Neuron (in vitro differentiated cells): ENCODE data around the gene SLC35C1.

ENCODE experiments used
- H2AFZ ChIP-seq: one replicate; pipeline ENCODE4 v1.6.1; 2013; ENCODE audit warnings: low read depth, mild to moderate bottlenecking, inconsistent platforms, low read length, moderate library complexity
- H3K27me3 ChIP-seq: one replicate; pipeline ENCODE4 v1.6.1; 2013; ENCODE audit warnings: low read length; ENCODE audit not compliant: insufficient read depth
- H3K36me3 ChIP-seq: one replicate; pipeline ENCODE4 v1.6.1; 2013; ENCODE audit warnings: low read length; ENCODE audit not compliant: insufficient read depth
- H3K4me1 ChIP-seq: one replicate; pipeline ENCODE4 v1.6.1; 2013; ENCODE audit warnings: low read length; ENCODE audit not compliant: insufficient read depth
- H3K4me3 ChIP-seq: 2 replicates; pipeline ENCODE4 v1.5.1; 2013; ENCODE audit warnings: mild to moderate bottlenecking, low read length, moderate library complexity
- H3K9me3 ChIP-seq: one replicate; pipeline ENCODE4 v1.6.1; 2013; ENCODE audit warnings: low read length

SLC35C1 gene

DNA sequence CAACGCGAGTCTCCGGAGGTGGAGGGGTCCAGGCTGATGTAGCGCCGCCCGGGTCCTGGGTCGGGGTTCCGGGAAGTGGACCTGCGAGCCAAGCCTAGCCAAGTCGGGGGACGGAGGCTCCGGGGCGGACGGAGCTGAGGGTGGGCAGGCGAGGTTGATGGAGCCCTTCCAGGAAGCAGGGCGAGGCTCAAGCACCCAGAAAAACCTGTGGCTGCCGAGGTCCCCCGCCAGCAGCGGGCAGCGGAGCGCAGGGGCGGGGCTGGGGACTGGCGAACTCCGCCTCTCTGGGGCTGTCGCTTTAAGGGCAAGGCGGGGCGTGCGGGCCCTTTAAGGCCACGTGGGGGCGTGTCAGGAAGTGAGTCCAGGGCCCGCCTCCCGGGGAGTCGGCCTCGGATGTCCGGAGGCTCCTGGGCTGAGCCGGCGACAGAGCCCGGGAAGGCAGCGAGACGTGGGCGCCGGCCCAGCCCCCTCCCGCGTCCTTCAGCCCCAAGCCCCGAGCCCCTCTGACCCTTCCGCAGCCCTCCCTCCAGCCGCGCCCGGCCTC, at the start of gene SLC35C1:
SLC35C1 (plus strand) TSS at position 389 of the 544 bp plus-strand sequence. CDS start 653 bp downstream, outside the sequence.
- H3K4me3 ChIP-seq: peak within 1 kb of the TSS; percentile 55
- peaks cover 26% of the 10 kb centered on the region for H3K27me3 ChIP-seq
- peaks cover 6% of the 10 kb centered on the region for H3K36me3 ChIP-seq
- peak within 1 kb of the TSS; percentile 98 for H2AFZ ChIP-seq
- H3K9me3 ChIP-seq: no peaks in the 10 kb centered on the region
- H3K4me1 ChIP-seq: peaks cover 29% of the 10 kb centered on the region

DNA sequence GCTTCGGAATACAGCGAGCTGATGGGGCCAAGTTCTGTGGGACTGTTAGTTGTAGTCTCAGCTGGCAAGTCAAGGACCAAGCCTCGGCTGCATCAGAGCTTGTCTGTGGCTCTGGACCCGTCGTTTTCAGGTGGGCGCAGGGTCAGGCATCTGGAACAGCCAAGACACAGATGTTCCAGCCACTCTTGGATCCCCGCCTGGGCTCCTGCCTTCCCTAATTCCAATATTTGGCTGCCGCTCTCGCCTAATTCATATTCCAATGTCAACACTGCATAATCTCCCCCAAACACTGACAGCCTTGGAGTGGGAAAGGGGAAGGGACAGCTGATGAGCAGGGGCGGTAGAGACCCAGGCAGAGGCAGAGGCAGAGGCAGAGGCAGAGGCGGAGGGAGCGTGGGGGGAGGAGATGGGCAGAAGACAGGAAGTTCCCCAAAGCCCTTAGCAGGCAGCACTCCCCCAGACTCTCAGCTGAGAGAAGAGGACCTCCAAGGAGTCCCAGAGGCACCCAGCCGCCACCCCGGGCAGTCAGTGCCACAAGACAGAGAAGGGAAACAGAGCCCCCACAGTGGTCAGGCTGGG, 49.6 kb upstream of the SLC35C1 start:
- H2AFZ ChIP-seq: no peak overlapping the region
- H3K27me3 ChIP-seq: peaks cover 4% of the 10 kb centered on the region
- H3K4me3 ChIP-seq: no peak overlapping the region
- peaks cover 17% of the 10 kb centered on the region for H3K4me1 ChIP-seq
- no peaks in the 10 kb centered on the region for H3K9me3 ChIP-seq
- H3K36me3 ChIP-seq: no peaks in the 10 kb centered on the region

DNA sequence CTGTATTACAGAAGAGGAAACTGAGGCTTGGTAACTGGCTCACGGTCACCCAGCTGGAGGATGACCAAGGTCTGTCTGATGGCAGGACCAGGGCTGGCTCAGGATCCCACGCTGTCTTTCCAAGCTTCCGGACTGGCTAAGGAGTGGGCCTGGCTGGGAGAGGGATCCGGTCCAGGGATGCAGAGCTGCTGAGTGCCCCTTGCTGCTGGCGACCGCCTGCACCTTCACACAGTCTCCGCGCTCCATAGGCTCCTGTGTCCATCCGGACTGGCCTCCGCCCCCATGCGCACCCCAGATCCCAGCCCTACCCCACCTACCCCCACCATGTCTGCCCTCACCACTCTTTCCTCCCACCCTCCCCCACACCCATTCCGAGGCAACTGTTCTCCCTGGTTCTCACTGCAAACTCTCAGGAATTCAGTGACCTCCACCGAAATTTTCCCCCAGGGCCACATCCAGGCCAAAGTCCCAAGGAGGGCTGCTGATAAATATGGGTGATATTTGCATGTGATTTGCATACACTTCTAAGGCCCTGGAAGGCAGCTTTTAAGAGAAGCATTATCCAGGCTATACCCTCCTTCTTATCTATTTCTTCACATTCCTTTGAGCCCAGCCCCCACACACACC, 48.5 kb upstream of the SLC35C1 start:
- H3K36me3 ChIP-seq: no peaks in the 10 kb centered on the region
- no peaks in the 10 kb centered on the region for H3K9me3 ChIP-seq
- H3K4me3 ChIP-seq: no peak overlapping the region
- H3K4me1 ChIP-seq: peaks cover 8% of the 10 kb centered on the region
- H2AFZ ChIP-seq: no peak overlapping the region
- peaks cover 4% of the 10 kb centered on the region for H3K27me3 ChIP-seq

DNA sequence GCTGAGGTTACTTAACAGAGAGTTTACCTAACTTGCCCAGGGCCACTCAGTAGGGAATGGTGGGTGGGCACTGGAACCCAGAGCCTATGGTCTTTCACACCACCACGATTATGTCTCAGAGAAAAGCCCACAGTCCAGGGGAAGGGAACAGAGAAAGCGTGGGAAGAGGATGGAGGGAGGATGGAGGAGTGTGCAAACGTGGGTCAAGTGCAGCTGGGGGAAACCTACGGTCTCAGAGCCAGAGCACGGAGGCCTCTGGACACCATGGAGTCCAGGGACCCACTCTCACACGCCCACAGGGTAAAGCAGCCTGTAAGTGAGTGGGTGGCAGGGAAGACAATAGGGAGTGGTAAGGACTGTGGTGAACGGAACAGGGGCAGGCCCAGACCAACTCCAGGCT, 47.3 kb upstream of the SLC35C1 start:
- H3K4me1 ChIP-seq: no peaks in the 10 kb centered on the region
- peaks cover 4% of the 10 kb centered on the region for H3K27me3 ChIP-seq
- H3K36me3 ChIP-seq: no peaks in the 10 kb centered on the region
- H2AFZ ChIP-seq: no peak overlapping the region
- H3K9me3 ChIP-seq: no peaks in the 10 kb centered on the region
- H3K4me3 ChIP-seq: no peak overlapping the region

DNA sequence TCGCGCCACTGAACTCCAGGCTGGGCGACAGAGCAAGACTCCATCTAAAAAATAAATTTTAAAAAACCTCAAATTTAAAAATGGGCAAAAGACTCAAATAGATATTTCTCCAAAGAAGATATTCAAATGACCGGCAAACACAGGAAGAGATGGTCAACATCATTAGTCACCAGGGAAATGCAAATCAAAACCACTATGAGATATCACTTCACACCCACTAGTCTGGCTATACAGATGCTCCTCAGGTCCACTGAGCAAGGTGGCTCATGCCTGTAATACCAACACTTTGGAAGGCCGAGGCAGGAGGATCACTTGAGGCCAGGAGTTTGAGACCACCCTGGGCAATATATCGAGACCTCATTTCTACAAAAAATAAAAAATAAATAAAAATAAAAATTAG, 43.3 kb upstream of the SLC35C1 start:
- Histone ChIP-seq H2AFZ (no peak overlapping the region), H3K36me3 (no peaks in the 10 kb centered on the region), H3K27me3 (peaks cover 7% of the 10 kb centered on the region), H3K4me1 (no peaks in the 10 kb centered on the region), H3K4me3 (no peak overlapping the region), H3K9me3 (no peaks in the 10 kb centered on the region)

DNA sequence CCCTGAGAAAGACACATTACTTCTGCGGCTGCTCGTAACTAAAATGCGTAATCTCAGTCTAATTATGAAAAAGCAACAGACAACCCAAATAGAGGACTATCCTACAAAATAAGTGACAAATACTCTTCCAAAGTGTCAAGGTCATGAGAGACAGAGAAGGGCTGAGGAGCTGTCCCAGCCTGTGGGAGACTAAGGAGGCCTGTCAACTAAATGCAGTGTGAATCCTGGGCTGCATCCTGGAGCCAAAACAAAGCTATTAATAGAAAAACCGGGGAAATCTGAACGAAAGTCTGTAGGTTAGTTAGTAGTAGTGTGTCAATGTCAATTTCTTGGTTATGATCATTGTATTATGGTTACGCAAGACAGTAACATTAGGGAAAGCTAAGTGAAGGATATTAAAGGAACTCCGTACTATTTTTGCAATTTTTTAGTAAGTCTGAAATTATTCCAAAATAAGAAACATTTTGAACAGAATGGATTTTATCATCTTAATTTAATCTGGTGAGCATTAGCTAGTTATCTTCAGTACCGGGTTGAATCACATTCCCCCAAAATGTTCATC, 39.8 kb upstream of the SLC35C1 start:
- H3K36me3 ChIP-seq: no peaks in the 10 kb centered on the region
- no peak overlapping the region for H3K4me3 ChIP-seq
- H3K9me3 ChIP-seq: no peaks in the 10 kb centered on the region
- no peak overlapping the region for H2AFZ ChIP-seq
- H3K4me1 ChIP-seq: no peaks in the 10 kb centered on the region
- H3K27me3 ChIP-seq: peaks cover 6% of the 10 kb centered on the region

DNA sequence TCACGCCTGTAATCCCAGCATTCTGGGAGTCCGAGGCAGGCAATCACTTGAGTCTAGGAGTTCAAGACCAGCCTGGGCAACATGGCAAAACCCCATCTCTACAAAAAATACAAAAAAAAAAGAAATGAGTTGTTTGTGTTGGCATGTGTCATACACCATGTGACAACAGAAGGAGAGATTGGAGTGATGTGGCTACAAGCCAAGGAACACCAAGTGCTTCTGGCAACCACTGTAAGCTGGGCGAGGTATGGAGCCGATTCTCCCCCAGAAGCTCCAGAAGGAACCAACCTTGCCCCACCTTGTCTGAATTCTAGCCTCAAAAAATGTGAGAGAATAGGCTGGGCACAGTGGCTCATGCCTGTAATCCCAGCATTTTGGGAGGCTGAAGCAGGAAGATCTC, 39.1 kb upstream of the SLC35C1 start:
- peaks cover 6% of the 10 kb centered on the region for H3K27me3 ChIP-seq
- no peak overlapping the region for H2AFZ ChIP-seq
- H3K4me1 ChIP-seq: no peaks in the 10 kb centered on the region
- no peaks in the 10 kb centered on the region for H3K9me3 ChIP-seq
- no peaks in the 10 kb centered on the region for H3K36me3 ChIP-seq
- H3K4me3 ChIP-seq: no peak overlapping the region

DNA sequence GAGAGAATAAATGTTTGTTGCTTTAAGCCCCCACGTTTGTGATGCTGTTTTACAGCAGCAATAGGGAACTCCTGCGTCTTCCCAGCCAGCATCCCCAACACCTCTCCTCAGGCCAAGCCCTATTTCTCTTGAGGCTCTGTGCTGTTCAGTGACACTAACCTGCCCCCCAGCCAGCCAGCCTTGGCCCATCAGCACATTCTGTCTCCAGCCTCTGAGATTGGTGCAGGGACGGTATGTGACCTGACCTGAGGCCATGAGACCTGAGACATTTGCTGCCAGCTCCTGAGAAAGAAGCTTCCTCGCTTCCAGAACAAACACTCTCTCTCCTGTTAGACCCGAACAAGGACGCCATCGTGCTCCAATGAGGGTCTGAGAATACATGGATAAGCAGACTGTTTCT, 38.5 kb upstream of the SLC35C1 start:
- Histone ChIP-seq H3K36me3 (no peaks in the 10 kb centered on the region), H3K4me3 (no peak overlapping the region), H3K4me1 (no peaks in the 10 kb centered on the region), H3K9me3 (no peaks in the 10 kb centered on the region), H3K27me3 (peaks cover 6% of the 10 kb centered on the region), H2AFZ (no peak overlapping the region)

DNA sequence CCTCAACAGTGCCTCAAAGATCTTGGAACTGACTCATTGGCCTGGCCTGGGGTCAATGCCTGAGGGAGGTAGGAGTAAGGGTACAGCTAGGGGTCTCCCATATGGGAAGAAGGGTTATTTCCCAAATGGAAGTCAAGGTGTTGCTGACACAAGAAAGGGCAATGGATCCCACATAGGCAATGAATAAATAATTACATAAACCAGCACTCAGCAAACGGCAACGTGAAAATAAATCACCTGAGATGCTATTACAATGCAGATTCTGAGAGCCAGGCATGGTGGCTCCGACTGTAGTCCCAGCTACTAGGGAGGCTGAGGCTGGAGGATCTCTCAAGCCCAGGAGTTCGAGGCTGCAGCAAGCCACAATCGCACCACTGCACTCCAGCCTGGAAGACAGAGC, 36.5 kb upstream of the SLC35C1 start:
- no peaks in the 10 kb centered on the region for H3K36me3 ChIP-seq
- H2AFZ ChIP-seq: no peak overlapping the region
- peaks cover 7% of the 10 kb centered on the region for H3K4me1 ChIP-seq
- peaks cover 6% of the 10 kb centered on the region for H3K27me3 ChIP-seq
- no peak overlapping the region for H3K4me3 ChIP-seq
- no peaks in the 10 kb centered on the region for H3K9me3 ChIP-seq

DNA sequence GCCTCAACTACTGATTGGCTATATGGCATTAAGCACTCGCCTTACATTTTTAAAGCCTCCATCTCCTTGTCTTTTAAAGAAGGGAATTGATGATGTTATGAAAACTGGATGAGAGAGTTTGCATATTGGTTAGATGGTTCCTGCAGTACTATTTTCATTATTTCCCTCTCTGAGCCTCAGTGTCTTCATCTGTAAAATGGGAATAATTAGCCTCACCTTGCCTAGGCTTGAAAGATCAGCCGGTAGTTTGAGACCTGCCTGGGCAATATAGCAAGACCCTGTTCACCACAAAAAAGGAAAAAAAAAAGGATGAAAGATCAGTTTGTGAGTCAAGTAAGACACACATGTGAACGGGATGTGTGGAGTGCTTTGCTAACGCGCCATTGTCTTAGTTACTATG, 35.0 kb upstream of the SLC35C1 start:
- Histone ChIP-seq H3K4me1 (peaks cover 7% of the 10 kb centered on the region), H3K27me3 (peaks cover 13% of the 10 kb centered on the region), H2AFZ (no peak overlapping the region), H3K9me3 (no peaks in the 10 kb centered on the region), H3K4me3 (no peak overlapping the region), H3K36me3 (no peaks in the 10 kb centered on the region)

DNA sequence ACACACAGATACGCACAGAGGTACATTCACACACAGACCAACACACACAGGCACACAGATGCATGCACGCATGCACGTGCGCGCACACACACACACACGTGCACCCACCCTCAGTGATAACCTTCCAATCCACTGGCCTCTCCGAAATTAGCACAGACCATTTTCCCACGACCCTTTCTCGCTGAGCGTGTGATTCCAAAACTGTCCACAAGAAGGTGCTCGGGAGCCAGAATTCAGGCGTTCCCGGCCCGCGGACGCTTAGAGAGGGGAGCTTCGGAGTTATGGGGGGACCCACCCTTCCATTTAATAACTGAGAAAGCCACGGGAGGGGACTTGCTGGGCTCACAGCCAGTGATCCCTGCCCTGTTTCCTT, 33.8 kb upstream of the SLC35C1 start:
- Histone ChIP-seq H3K4me1 (peaks cover 7% of the 10 kb centered on the region), H2AFZ (peak overlapping the region; percentile 19), H3K9me3 (no peaks in the 10 kb centered on the region), H3K4me3 (peak overlapping the region; percentile 45), H3K36me3 (no peaks in the 10 kb centered on the region), H3K27me3 (peaks cover 10% of the 10 kb centered on the region)

DNA sequence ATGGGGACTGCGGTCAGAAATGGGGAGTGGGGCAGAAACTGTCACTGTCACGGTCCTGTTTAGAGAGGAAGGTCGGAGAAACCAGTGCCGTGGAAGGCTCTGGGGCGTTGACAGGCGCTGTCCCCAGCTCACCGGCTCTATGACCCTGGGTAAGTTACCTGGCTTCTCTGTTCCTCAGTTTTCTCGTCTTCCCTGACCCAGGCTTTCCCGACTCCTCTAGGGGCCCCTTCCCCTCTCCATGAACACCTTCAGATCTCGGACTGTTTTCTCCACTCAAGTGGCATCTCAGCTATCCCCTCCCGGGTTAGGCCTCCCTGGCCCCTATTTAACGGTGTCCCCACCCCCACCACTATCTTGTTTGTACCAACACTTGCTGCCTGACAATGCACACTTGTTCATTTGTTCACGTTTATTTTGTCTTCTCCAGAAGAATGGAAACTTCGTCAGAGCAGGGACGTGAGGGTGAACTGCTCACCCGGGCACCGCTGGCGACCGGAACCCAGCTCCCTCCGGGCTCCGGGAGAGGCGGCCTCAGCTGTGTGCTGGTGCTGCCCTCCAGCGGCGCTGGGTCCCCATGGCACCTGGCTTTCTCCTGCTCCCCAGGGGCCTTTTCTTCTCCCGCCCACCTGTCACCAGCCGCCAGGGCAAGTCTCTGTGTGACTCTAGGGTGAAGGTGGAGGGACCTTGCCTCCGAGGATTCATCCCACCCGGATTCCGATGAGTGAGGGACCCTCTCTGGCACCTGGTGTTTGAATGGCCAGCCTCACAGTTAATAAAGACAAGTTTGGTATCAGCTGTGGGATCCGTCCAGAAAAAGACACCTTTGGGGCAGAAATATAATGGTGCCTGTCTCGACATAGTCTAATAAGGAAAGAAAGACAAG, 33.1 kb upstream of the SLC35C1 start:
- Histone ChIP-seq H3K27me3 (peaks cover 10% of the 10 kb centered on the region), H3K4me1 (peaks cover 7% of the 10 kb centered on the region), H3K4me3 (peak overlapping the region; percentile 45), H3K9me3 (no peaks in the 10 kb centered on the region), H3K36me3 (no peaks in the 10 kb centered on the region), H2AFZ (peak overlapping the region; percentile 19)

DNA sequence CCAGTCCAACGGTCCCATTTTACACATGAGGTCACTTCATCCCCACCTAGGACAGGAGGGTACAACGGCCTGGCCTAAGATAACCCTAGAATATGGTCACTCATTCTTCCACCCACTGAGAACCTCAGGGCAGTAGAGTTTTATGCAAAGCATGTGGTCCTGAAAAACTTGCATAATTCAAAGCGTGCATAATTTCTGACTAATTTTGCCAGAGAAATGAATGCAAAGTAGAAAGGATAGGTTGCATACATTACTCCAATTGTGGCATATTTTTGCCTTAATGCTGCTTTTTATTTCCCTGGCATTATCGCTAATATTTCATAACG, 32.5 kb upstream of the SLC35C1 start:
- H3K36me3 ChIP-seq: no peaks in the 10 kb centered on the region
- H3K4me1 ChIP-seq: peaks cover 7% of the 10 kb centered on the region
- H2AFZ ChIP-seq: no peak overlapping the region
- H3K27me3 ChIP-seq: peaks cover 10% of the 10 kb centered on the region
- H3K9me3 ChIP-seq: no peaks in the 10 kb centered on the region
- H3K4me3 ChIP-seq: no peak overlapping the region
